Gastrocnemius medialis (tissue), 4 donors: ENCODE results near the gene KRT13. TPM values are rescaled to one million over a fixed set of nuclear protein-coding genes. Genes with fewer than 3 reads are reported as not detected.

Source experiments
- ATAC-seq, 2 donors: fragments of 150-250 bp; one replicate each; pipeline ENCODE4 v1.9.1; 2016
- DNase-seq, 2 donors: peaks; one replicate each; pipeline ENCODE4 v3.0.0-alpha.2; 2019
- H3K27ac ChIP-seq, 4 donors: fragments of 200-600 bp; sonication (generic); 1 replicate in 1 of 4; 2 replicates in 3 of 4; pipeline ENCODE4 v1.5.1; 2016 to 2018; ENCODE audit warnings: mild to moderate bottlenecking in 2 of 4, moderate library complexity in 1 of 4
- H3K27me3 ChIP-seq, 3 donors: fragments of 200-600 bp; sonication (generic) in 2 of 3; 1 replicate in 1 of 3; 2 replicates in 2 of 3; pipeline versions ENCODE4 v1.5.1 to v1.6.0; 2016 to 2019; ENCODE audit warnings: mild to moderate bottlenecking in 1 of 3, moderate library complexity in 1 of 3
- H3K36me3 ChIP-seq, 2 donors: fragments of 200-600 bp; sonication (generic) in 1 of 2; one replicate each; pipeline ENCODE4 v1.5.1; 2017 to 2018
- H3K4me1 ChIP-seq, 2 donors: fragments of 200-600 bp; sonication (generic) in 1 of 2; one replicate each; pipeline ENCODE4 v1.5.1; 2016 to 2017; ENCODE audit warnings: mild to moderate bottlenecking in 2 of 2
- H3K4me3 ChIP-seq, 4 donors: fragments of 200-600 bp; sonication (generic) in 3 of 4; 1 replicate in 1 of 4; 2 replicates in 3 of 4; pipeline ENCODE4 v1.5.1; 2016 to 2019; ENCODE audit warnings: mild to moderate bottlenecking in 2 of 4
- H3K9me3 ChIP-seq, 3 donors: fragments of 200-600 bp; sonication (generic) in 2 of 3; 1 replicate in 1 of 3; 2 replicates in 2 of 3; pipeline ENCODE4 v1.5.1; 2016 to 2019
- POLR2A ChIP-seq, 2 donors: fragments of 450-650 bp; IDR thresholded peaks; one replicate each; pipeline ENCODE4 v1.6.1; 2017; ENCODE audit warnings: antibody characterized with exemption in 2 of 2, mild to moderate bottlenecking in 2 of 2, moderate library complexity in 2 of 2
- in situ Hi-C, 4 donors: fragments of 200-750 bp; cut with MboI; loops; one replicate each; pipeline versions ENCODE4 v1.15.0 to v1.8.0; 2017; ENCODE audit warnings: low sequenced_read_pairs in 4 of 4
- intact Hi-C: fragments of 100-400 bp; cut with DNase I; formaldehyde crosslinking; loops from one replicate; pipeline ENCODE4 v1.15.1; 2023; ENCODE audit warnings: low total_unique reads
- total RNA-seq, 4 donors: library from RNA; depleted of rRNA; stranded (reverse); fragments of >200 nt; gene quantifications; one replicate each; pipeline versions ENCODE4 v1.1.0 to v1.2.3, GENCODE V29; 2016
- TF ChIP-seq, protein P1 (sequence below), 5 experiments: fragments of 450-650 bp in 3 of 5; fragments of 200-600 bp in 2 of 5; sonication (generic) in 2 of 5; IDR thresholded peaks in 4 of 5; conservative IDR thresholded peaks in 1 of 5; 1 replicate in 4 of 5; 2 replicates in 1 of 5; pipeline ENCODE4 v1.5.1; 2016 to 2019; ENCODE audit warnings: antibody characterized with exemption in 5 of 5, mild to moderate bottlenecking in 3 of 5, moderate library complexity in 3 of 5

The KRT13 gene
- total RNA-seq, 4 donors from 2014 or later = not detected

DNA sequence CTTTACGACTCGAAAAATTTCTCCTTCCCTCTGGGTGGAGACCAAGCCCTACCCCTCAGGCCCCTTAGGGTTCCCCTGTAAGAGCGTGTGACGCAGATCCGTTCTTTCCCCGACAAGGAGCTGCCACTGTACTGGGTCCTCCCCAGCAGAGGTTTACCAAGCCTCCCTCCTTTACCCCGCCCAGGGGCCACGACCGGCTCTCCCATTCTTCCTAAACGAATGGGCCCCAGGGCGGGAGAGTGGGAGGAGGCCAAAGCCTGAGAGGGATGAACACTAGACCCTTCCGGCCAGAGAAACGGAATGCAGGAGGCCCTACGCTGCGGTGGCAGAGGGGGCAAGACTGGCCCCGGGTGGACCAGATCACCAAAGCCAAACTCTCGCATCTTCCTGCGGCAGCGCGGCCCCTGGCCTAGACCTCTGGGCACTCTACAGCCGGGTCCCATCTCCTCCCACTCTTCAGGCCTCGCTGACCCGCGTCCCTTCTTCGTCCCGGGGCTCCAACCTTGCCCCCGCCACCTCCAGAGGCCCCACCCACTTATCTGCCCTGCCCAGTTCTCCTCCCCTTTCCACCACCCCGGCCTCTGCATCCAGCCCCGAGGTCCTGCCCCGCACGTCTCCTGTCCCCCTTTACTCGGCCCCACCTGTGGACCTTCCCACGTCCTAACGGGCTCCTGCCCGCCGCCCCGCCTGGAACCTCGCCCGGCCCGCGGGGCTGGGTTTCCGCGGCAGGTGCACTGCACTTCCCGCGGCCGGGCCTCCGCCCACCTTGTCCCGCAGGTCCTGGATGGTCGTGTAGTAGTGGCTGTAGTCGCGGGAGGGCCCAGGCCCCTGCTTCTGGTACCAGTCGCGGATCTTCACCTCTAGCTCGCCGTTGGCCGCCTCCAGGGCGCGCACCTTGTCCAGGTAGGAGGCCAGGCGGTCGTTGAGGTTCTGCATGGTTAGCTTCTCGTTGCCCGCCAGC, 21.9 kb upstream of the KRT13 start:
- peak overlapping the region in 2 of 4 donors; percentile 9 to 17 for H3K4me3 ChIP-seq

DNA sequence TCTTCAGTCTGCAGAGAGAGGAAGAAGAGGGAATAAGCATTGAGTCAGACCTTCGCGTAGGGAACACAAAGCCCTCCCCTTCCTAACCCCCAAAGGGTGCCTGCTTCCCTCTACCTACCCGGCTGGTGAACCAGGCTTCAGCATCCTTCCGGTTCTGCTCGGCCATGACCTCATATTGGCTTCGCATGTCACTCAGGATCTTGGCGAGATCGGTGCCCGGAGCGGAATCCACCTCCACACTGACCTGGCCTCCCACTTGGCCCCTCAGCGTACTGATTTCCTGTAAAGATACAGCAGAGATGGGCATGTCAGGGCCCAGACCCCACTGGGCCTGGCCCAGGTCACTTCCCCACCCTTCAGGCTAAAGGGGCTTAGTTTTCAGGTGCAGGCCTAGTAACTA, 18.8 kb upstream of the KRT13 start:
- intact Hi-C loops (no loop called here), in situ Hi-C loops (no loop called here)
- peaks cover 0 to 8% of the 10 kb centered on the region in 2 donors for H3K4me1 ChIP-seq
- H3K4me3 ChIP-seq = no peak overlapping the region
- no peaks in the 10 kb centered on the region for H3K36me3 ChIP-seq
- no peak overlapping the region for H3K27ac ChIP-seq
- no peak for DNase-seq
- no peaks in the 10 kb centered on the region for H3K9me3 ChIP-seq
- TF ChIP-seq, protein P1, sequence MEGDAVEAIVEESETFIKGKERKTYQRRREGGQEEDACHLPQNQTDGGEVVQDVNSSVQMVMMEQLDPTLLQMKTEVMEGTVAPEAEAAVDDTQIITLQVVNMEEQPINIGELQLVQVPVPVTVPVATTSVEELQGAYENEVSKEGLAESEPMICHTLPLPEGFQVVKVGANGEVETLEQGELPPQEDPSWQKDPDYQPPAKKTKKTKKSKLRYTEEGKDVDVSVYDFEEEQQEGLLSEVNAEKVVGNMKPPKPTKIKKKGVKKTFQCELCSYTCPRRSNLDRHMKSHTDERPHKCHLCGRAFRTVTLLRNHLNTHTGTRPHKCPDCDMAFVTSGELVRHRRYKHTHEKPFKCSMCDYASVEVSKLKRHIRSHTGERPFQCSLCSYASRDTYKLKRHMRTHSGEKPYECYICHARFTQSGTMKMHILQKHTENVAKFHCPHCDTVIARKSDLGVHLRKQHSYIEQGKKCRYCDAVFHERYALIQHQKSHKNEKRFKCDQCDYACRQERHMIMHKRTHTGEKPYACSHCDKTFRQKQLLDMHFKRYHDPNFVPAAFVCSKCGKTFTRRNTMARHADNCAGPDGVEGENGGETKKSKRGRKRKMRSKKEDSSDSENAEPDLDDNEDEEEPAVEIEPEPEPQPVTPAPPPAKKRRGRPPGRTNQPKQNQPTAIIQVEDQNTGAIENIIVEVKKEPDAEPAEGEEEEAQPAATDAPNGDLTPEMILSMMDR (IDR thresholded peaks at IDR 0.05 in 4 of 5, conservative IDR thresholded peaks at IDR 0.05 in 1 of 5) = no peak
- TF ChIP-seq POLR2A (IDR thresholded peaks at IDR 0.05) = no peak
- H3K27me3 ChIP-seq = peaks cover 26 to 38% (median 34%) of the 10 kb centered on the region in 3 donors
- ATAC-seq = no peak

More for the DNA sequence above, 21.9 kb upstream of the KRT13 start:
- TF ChIP-seq, protein P1 (IDR thresholded peaks at IDR 0.05 in 4 of 5, conservative IDR thresholded peaks at IDR 0.05 in 1 of 5) = no peak
- no peak for TF ChIP-seq POLR2A (IDR thresholded peaks at IDR 0.05)
- in situ Hi-C loops (no loop called here), intact Hi-C loops (no loop called here)
- no peaks in the 10 kb centered on the region for H3K9me3 ChIP-seq
- H3K36me3 ChIP-seq = no peaks in the 10 kb centered on the region
- ATAC-seq (no peak), DNase-seq (no peak)
- H3K27me3 ChIP-seq = peaks cover 43 to 51% (median 43%) of the 10 kb centered on the region in 3 donors
- H3K27ac ChIP-seq = no peak overlapping the region
- H3K4me1 ChIP-seq = peaks cover 0 to 8% of the 10 kb centered on the region in 2 donors

DNA sequence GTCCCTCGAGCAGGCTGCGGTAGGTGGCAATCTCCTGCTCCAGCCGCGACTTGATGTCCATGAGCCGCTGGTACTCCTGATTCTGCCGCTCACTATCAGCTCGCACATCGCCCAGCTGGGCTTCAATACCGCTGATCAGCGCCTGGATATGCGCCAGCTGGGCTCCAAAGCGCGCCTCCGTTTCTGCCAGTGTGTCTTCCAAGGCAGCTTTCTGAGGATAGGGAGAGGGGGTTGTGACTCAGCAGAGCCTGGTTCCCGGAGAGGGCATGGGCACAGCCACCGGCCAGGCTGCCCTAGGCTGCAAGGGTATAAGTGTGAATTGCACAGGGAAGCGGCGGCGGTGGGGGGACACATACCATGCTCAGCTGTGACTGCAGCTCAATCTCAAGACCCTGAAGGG, 18.4 kb upstream of the KRT13 start:
- no peak for ATAC-seq
- no peak overlapping the region for H3K27ac ChIP-seq
- no peak for DNase-seq
- H3K9me3 ChIP-seq = no peaks in the 10 kb centered on the region
- peaks cover 0 to 8% of the 10 kb centered on the region in 2 donors for H3K4me1 ChIP-seq
- no peak for TF ChIP-seq POLR2A (IDR thresholded peaks at IDR 0.05)
- TF ChIP-seq, protein P1 (IDR thresholded peaks at IDR 0.05 in 4 of 5, conservative IDR thresholded peaks at IDR 0.05 in 1 of 5) = no peak
- intact Hi-C loops (no loop called here), in situ Hi-C loops (no loop called here)
- H3K27me3 ChIP-seq = peaks cover 22 to 33% (median 29%) of the 10 kb centered on the region in 3 donors
- H3K4me3 ChIP-seq = no peak overlapping the region
- no peaks in the 10 kb centered on the region for H3K36me3 ChIP-seq

DNA sequence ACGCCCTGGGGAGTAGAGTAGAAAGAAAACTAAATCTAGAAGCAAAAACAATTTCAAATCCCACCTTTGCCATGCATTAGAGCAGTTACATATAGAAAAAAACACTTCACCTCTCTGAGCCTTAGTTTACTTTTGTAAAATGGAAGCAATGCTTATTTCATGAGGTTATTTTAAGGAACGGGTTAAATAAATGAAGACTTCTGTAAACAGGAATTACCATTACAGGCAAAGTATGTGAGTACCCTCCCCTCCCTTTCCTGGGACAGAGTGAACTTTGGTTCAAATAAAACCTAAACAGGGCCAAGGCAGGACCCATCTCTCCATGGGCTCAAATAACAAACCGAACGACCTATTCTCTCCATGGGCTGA, 17.8 kb upstream of the KRT13 start:
- Histone ChIP-seq H3K4me3 (no peak overlapping the region), H3K36me3 (no peaks in the 10 kb centered on the region), H3K27me3 (peaks cover 16 to 28% (median 23%) of the 10 kb centered on the region in 3 donors), H3K9me3 (no peaks in the 10 kb centered on the region), H3K27ac (no peak overlapping the region), H3K4me1 (peaks cover 0 to 7% of the 10 kb centered on the region in 2 donors)
- DNase-seq (no peak), ATAC-seq (no peak)
- in situ Hi-C loops (no loop called here), intact Hi-C loops (no loop called here)
- TF ChIP-seq, protein P1 (IDR thresholded peaks at IDR 0.05 in 4 of 5, conservative IDR thresholded peaks at IDR 0.05 in 1 of 5) = no peak
- no peak for TF ChIP-seq POLR2A (IDR thresholded peaks at IDR 0.05)
